Stimulated activated CD4-positive, alpha-beta T cell treated with anti-CD3 and anti-CD28 coated beads, Interleukin-12 subunit alpha, Interleukin-12 subunit beta, amount 100 ng/mL, for 24 hours (primary cell): ENCODE data around the gene ULK4.

Source experiments
- DNase-seq, 2 experiments: peaks; one replicate each; pipeline ENCODE4 v3.0.0-alpha.2; 2020; ENCODE audit warnings: low read depth in 2 of 2

The ULK4 gene

GRCh38 chr3:41260063-41260450 lies 701.8 kb downstream of the ULK4 start:
- DNase-seq = no peak

- DNase-seq = no peak
Measured at GRCh38 chr3:41259449-41260062, 702.3 kb downstream of the ULK4 start.

GRCh38 chr3:41258239-41258800 lies 703.6 kb downstream of the ULK4 start:
- DNase-seq = no peak

- no peak for DNase-seq
Measured at GRCh38 chr3:41251593-41251992, 710.3 kb downstream of the ULK4 start.

GRCh38 chr3:41250825-41251224 lies 711.1 kb downstream of the ULK4 start:
- no peak for DNase-seq

GRCh38 chr3:41249318-41249717 lies 712.6 kb downstream of the ULK4 start:
- DNase-seq = no peak

- no peak for DNase-seq
Measured at GRCh38 chr3:41248525-41248924, 713.4 kb downstream of the ULK4 start.

GRCh38 chr3:41247055-41248004 lies 714.6 kb downstream of the ULK4 start:
- no peak for DNase-seq

GRCh38 chr3:41244620-41245336 lies 717.1 kb downstream of the ULK4 start:
- DNase-seq = no peak

- no peak for DNase-seq
Measured at GRCh38 chr3:41243183-41243582, 718.7 kb downstream of the ULK4 start.

- DNase-seq = no peak
Measured at GRCh38 chr3:41241800-41242571, 719.9 kb downstream of the ULK4 start.

GRCh38 chr3:41241161-41241560 lies 720.7 kb downstream of the ULK4 start:
- DNase-seq = no peak

- DNase-seq = no peak
Measured at GRCh38 chr3:41239587-41239986, 722.3 kb downstream of the ULK4 start.

- no peak for DNase-seq
Measured at GRCh38 chr3:41237907-41238306, 724.0 kb downstream of the ULK4 start.

- DNase-seq = no peak
Measured at GRCh38 chr3:41236228-41236627, 725.7 kb downstream of the ULK4 start.

GRCh38 chr3:41234823-41235721 lies 726.8 kb downstream of the ULK4 start:
- DNase-seq = no peak

GRCh38 chr3:41224120-41224806 lies 737.6 kb downstream of the ULK4 start:
- DNase-seq = no peak

GRCh38 chr3:41223691-41224090 lies 738.2 kb downstream of the ULK4 start:
- DNase-seq = no peak

GRCh38 chr3:41223078-41223477 lies 738.8 kb downstream of the ULK4 start:
- no peak for DNase-seq

- DNase-seq = no peak
Measured at GRCh38 chr3:41222501-41222900, 739.4 kb downstream of the ULK4 start.
